Neural cell (in vitro differentiated cells): ENCODE data around the gene GMDS. TPM values are rescaled to one million over a fixed set of nuclear protein-coding genes. Genes with fewer than 3 reads are reported as not detected.

ENCODE experiments used
- H2AFZ ChIP-seq: fragments of 200-600, 300-800 bp; sonication (generic), shearing (Covaris generic); 2 replicates; pipeline ENCODE4 v1.6.0; 2014; ENCODE audit warnings: low read depth, mild to moderate bottlenecking, antibody characterized with exemption, low read length, moderate library complexity
- H3F3A ChIP-seq: fragments of 200-600 bp; shearing (Covaris generic); 2 replicates; pipeline ENCODE4 v1.6.1; 2016; ENCODE audit warnings: mild to moderate bottlenecking, moderate library complexity, mixed read lengths, antibody characterized with exemption, low read length; ENCODE audit not compliant: insufficient read depth, poor library complexity, severe bottlenecking
- H3K27ac ChIP-seq: fragments of 200-600, 300-800 bp; sonication (generic), shearing (Covaris generic); 2 replicates; pipeline ENCODE4 v1.5.1; 2014; ENCODE audit warnings: mild to moderate bottlenecking, low read length, moderate library complexity
- H3K27me3 ChIP-seq: fragments of 300-800, 200-600 bp; sonication (generic), shearing (Covaris generic); 2 replicates; pipeline ENCODE4 v1.6.0; 2014; ENCODE audit warnings: mild to moderate bottlenecking, low read depth, low read length, moderate library complexity; ENCODE audit not compliant: insufficient read depth
- H3K36me3 ChIP-seq: fragments of 300-800, 200-600 bp; sonication (generic), shearing (Covaris generic); 2 replicates; pipeline ENCODE4 v1.5.1; 2014; ENCODE audit warnings: mild to moderate bottlenecking, antibody characterized with exemption, low read length, moderate library complexity; ENCODE audit not compliant: insufficient read depth
- H3K4me2 ChIP-seq: fragments of 300-800, 200-600 bp; sonication (generic), shearing (Covaris generic); 2 replicates; pipeline ENCODE4 v1.6.0; 2014; ENCODE audit warnings: mild to moderate bottlenecking, low read length
- H3K4me3 ChIP-seq: fragments of 300-800, 200-600 bp; sonication (generic), shearing (Covaris generic); 2 replicates; pipeline ENCODE4 v1.5.1; 2014; ENCODE audit warnings: mild to moderate bottlenecking, low read length, moderate library complexity
- H3K79me2 ChIP-seq: fragments of 200-600 bp; shearing (Covaris generic); replicated peaks from 2 replicates; pipeline ENCODE4 v1.6.0; 2014; ENCODE audit warnings: mild to moderate bottlenecking, low read length, moderate library complexity; ENCODE audit not compliant: insufficient read depth
- H3K9ac ChIP-seq: fragments of 300-800, 200-600 bp; sonication (generic), shearing (Covaris generic); 2 replicates; pipeline ENCODE4 v1.6.1; 2016; ENCODE audit warnings: mild to moderate bottlenecking, low read length, mixed read lengths
- H3K9me2 ChIP-seq: fragments of 200-600 bp; shearing (Covaris generic); 2 replicates; pipeline ENCODE4 v1.6.1; 2016; ENCODE audit warnings: mild to moderate bottlenecking, low read length, mixed read lengths; ENCODE audit not compliant: insufficient read depth
- H3K9me3 ChIP-seq: fragments of 200-600, 300-800 bp; sonication (generic), shearing (Covaris generic); 2 replicates; pipeline ENCODE4 v1.6.1; 2016; ENCODE audit warnings: mild to moderate bottlenecking, mixed run types, low read length, moderate library complexity, mixed read lengths
- H4K20me1 ChIP-seq: fragments of 200-600 bp; shearing (Covaris generic); 2 replicates; pipeline ENCODE4 v1.6.1; 2016; ENCODE audit warnings: mild to moderate bottlenecking, mixed run types; ENCODE audit not compliant: insufficient read depth
- EP300 ChIP-seq: fragments of 450-650 bp; conservative IDR thresholded peaks from 2 replicates; pipeline ENCODE4 v1.6.1; 2014; ENCODE audit warnings: antibody characterized with exemption, mild to moderate bottlenecking, moderate library complexity; ENCODE audit not compliant: poor library complexity, severe bottlenecking
- EZH2 ChIP-seq: fragments of 200-600, 300-800 bp; shearing (Covaris generic), sonication (generic); IDR thresholded peaks from 2 replicates; pipeline ENCODE4 v1.6.1; 2014; ENCODE audit warnings: antibody characterized with exemption, low read length, borderline replicate concordance, mild to moderate bottlenecking; ENCODE audit not compliant: insufficient read depth, poor library complexity, severe bottlenecking
- MXI1 ChIP-seq: fragments of 450-650 bp; conservative IDR thresholded peaks from 2 replicates; pipeline ENCODE4 v1.6.1; 2014; ENCODE audit warnings: antibody characterized with exemption, mild to moderate bottlenecking; ENCODE audit not compliant: poor library complexity, severe bottlenecking
- POLR2AphosphoS5 ChIP-seq: IDR thresholded peaks from 2 replicates; pipeline ENCODE4 v1.6.1; 2012
- RAD21 ChIP-seq: fragments of 450-650 bp; conservative IDR thresholded peaks from 2 replicates; pipeline ENCODE4 v1.6.1; 2014; ENCODE audit warnings: antibody characterized with exemption, mild to moderate bottlenecking, moderate library complexity
- SMC3 ChIP-seq: fragments of 450-650 bp; conservative IDR thresholded peaks from 2 replicates; pipeline ENCODE4 v1.6.1; 2014; ENCODE audit warnings: antibody characterized with exemption, mild to moderate bottlenecking, moderate library complexity; ENCODE audit not compliant: poor library complexity
- TAF1 ChIP-seq: IDR thresholded peaks from 2 replicates; pipeline ENCODE4 v1.6.1; 2012; ENCODE audit warnings: low read depth
- polyA plus RNA-seq: library from polyadenylated mRNA; depleted of rRNA; stranded (reverse); fragments of >200 nt; gene quantifications from 2 replicates; pipeline ENCODE4 v1.2.3, GENCODE V29; 2014
- TF ChIP-seq, protein P1 (sequence below): IDR thresholded peaks from 2 replicates; pipeline ENCODE4 v1.6.1; 2012; ENCODE audit warnings: borderline replicate concordance
- TF ChIP-seq, protein P2 (sequence below): fragments of 450-650 bp; IDR thresholded peaks from 2 replicates; pipeline ENCODE4 v1.5.1; 2014; ENCODE audit warnings: antibody characterized with exemption, mild to moderate bottlenecking, moderate library complexity; ENCODE audit not compliant: poor library complexity, severe bottlenecking

The GMDS gene
- polyA plus RNA-seq, 1 donor from 2014 or later = 11.4 TPM

DNA sequence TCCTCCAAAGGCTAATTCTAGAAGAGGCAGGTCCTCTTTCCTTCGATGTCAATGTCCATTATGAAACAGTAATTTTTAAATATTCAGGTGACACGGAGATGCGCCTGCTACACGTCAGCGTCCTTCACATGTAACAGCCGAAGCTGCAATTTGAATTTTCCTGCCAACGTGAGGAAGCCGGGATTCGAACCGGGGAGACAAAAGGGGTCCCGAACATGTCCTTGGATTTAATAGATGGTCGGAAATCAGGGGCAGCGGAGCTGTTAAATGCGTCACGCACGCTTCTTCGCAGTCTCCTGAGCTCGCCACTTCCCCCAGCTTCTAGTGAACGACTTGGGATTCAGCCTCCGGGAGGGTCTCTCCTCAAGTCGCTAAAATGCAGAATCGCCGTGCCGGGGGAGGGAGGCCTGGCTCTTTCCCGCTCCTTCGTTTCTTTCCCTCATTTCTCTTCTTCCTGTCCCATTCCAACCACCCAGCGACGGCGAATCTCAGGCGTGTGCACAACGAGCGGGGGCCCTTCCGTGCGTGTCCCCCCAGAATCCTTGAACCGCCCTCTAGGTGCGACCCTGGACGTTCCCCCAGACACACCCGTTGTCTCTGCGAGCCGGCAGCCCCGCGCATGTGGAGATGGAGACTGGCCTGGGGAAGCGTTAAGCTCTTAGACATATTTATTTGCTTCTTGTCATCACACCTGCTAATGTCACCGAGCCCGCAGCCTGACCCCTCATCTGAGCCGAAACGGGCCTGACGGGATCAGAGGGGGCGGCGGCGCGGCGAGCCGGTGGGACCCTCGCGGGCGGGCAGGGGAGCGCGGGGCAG is 637.0 kb downstream of the GMDS start:
- no peaks in the 10 kb centered on the region for H3F3A ChIP-seq
- TF ChIP-seq MXI1 (no peak), EZH2 (peak; percentile 76), POLR2AphosphoS5 (peak; percentile 85)
- H3K79me2 ChIP-seq = no peaks in the 10 kb centered on the region
- no peaks in the 10 kb centered on the region for H3K9me2 ChIP-seq
- H3K4me3 ChIP-seq = no peak overlapping the region
- H3K36me3 ChIP-seq = no peaks in the 10 kb centered on the region
- H3K27me3 ChIP-seq = peaks cover 93% of the 10 kb centered on the region
- H3K4me2 ChIP-seq = no peak overlapping the region
- H4K20me1 ChIP-seq = no peaks in the 10 kb centered on the region
- H3K27ac ChIP-seq = no peak overlapping the region
- no peaks in the 10 kb centered on the region for H3K9me3 ChIP-seq
- H2AFZ ChIP-seq = no peak overlapping the region
- H3K9ac ChIP-seq = no peak overlapping the region

DNA sequence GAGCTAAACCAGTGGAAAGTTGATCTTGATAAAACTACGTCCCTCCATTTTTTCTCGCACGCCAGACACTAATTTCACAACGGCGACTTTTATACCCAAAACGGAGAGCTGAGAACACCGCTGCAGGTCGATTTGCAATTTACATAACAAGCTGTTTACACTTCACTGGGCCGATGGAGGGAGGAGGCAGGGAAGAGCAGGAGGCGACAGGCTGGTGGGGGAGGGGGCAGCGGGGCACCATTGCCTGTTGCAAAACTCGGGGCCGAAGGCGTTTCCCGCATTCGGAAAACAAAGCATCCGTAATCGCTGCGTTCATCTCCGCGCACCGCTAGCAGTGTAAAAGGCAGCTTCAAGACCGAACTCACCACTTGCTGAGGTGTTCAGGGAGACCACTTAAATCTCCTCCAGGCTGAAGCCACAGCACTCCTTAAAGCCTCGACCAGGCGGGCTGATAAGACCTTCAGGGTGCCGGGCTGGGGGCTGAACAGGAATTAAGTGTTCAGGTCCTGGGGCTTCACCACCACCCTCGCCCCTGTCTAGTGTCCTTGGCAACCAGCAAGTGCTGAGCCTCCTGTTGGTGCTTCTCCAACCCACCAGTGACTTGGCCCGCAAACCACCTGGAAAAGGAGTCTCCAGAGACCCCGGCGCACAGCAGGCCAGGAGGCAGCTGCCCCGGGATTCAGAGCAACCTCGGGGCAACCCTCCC is 637.7 kb downstream of the GMDS start:
- no peaks in the 10 kb centered on the region for H3K36me3 ChIP-seq
- H2AFZ ChIP-seq = no peak overlapping the region
- H3K9ac ChIP-seq = no peak overlapping the region
- no peak overlapping the region for H3K27ac ChIP-seq
- no peaks in the 10 kb centered on the region for H3K9me2 ChIP-seq
- no peaks in the 10 kb centered on the region for H3K9me3 ChIP-seq
- H4K20me1 ChIP-seq = no peaks in the 10 kb centered on the region
- no peaks in the 10 kb centered on the region for H3K79me2 ChIP-seq
- H3K4me3 ChIP-seq = no peak overlapping the region
- H3F3A ChIP-seq = no peaks in the 10 kb centered on the region
- TF ChIP-seq POLR2AphosphoS5 = peak; percentile 69
- peak; percentile 79 for TF ChIP-seq EZH2
- TF ChIP-seq RAD21 = no peak
- no peak for TF ChIP-seq MXI1
- TF ChIP-seq, protein P1, sequence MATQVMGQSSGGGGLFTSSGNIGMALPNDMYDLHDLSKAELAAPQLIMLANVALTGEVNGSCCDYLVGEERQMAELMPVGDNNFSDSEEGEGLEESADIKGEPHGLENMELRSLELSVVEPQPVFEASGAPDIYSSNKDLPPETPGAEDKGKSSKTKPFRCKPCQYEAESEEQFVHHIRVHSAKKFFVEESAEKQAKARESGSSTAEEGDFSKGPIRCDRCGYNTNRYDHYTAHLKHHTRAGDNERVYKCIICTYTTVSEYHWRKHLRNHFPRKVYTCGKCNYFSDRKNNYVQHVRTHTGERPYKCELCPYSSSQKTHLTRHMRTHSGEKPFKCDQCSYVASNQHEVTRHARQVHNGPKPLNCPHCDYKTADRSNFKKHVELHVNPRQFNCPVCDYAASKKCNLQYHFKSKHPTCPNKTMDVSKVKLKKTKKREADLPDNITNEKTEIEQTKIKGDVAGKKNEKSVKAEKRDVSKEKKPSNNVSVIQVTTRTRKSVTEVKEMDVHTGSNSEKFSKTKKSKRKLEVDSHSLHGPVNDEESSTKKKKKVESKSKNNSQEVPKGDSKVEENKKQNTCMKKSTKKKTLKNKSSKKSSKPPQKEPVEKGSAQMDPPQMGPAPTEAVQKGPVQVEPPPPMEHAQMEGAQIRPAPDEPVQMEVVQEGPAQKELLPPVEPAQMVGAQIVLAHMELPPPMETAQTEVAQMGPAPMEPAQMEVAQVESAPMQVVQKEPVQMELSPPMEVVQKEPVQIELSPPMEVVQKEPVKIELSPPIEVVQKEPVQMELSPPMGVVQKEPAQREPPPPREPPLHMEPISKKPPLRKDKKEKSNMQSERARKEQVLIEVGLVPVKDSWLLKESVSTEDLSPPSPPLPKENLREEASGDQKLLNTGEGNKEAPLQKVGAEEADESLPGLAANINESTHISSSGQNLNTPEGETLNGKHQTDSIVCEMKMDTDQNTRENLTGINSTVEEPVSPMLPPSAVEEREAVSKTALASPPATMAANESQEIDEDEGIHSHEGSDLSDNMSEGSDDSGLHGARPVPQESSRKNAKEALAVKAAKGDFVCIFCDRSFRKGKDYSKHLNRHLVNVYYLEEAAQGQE = no peak
- no peak overlapping the region for H3K4me2 ChIP-seq
- H3K27me3 ChIP-seq = peaks cover 93% of the 10 kb centered on the region

DNA sequence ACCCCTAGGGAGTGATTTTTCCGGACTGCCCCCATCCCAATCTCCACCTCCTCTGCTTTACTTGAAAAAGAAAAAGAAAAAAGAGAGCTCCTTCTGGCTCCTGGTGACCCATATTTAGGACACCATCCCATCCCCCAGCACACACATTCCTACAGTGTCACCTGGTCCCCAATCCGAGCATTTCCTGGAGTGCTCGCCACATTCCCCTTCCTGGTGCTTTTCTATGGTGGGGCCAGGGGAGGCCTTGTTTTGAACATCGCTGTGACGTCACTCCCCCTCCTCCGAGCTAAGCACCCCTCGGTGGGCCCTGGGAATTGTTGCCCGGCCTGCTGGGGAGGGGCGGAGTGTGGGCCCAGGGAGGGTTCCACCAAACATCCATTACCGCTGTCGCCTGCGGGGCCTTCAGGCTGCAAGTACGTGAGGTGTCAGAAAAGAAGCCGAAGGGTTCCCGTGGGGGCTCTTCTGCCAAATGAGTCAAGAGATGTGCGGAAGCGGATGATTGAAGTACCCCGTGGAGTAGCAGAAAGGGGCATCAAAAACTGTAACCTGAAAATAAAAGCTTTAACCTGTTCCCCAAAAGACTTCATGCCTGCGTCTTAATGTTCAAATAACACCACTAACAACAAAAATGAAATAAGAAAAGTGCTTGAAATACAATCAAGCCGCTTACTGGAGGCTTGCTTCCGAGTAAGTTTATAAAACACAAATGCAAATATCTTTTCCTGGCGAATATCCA is 638.5 kb downstream of the GMDS start:
- H3K27ac ChIP-seq = no peak overlapping the region

More for the DNA sequence above, 638.5 kb downstream of the GMDS start:
- Histone ChIP-seq H3K4me3 (no peak overlapping the region), H3K27me3 (peaks cover 92% of the 10 kb centered on the region), H3K9me2 (no peaks in the 10 kb centered on the region), H3F3A (no peaks in the 10 kb centered on the region), H3K4me2 (no peak overlapping the region), H4K20me1 (no peaks in the 10 kb centered on the region), H2AFZ (no peak overlapping the region), H3K9me3 (no peaks in the 10 kb centered on the region), H3K79me2 (no peaks in the 10 kb centered on the region), H3K36me3 (no peaks in the 10 kb centered on the region), H3K9ac (no peak overlapping the region)
- TF ChIP-seq RAD21 = no peak
- no peak for TF ChIP-seq SMC3
- TF ChIP-seq TAF1 = no peak
- TF ChIP-seq, protein P1 = no peak
- no peak for TF ChIP-seq EP300
- no peak for TF ChIP-seq MXI1
- no peak for TF ChIP-seq POLR2AphosphoS5
- TF ChIP-seq EZH2 = no peak
- TF ChIP-seq, protein P2, sequence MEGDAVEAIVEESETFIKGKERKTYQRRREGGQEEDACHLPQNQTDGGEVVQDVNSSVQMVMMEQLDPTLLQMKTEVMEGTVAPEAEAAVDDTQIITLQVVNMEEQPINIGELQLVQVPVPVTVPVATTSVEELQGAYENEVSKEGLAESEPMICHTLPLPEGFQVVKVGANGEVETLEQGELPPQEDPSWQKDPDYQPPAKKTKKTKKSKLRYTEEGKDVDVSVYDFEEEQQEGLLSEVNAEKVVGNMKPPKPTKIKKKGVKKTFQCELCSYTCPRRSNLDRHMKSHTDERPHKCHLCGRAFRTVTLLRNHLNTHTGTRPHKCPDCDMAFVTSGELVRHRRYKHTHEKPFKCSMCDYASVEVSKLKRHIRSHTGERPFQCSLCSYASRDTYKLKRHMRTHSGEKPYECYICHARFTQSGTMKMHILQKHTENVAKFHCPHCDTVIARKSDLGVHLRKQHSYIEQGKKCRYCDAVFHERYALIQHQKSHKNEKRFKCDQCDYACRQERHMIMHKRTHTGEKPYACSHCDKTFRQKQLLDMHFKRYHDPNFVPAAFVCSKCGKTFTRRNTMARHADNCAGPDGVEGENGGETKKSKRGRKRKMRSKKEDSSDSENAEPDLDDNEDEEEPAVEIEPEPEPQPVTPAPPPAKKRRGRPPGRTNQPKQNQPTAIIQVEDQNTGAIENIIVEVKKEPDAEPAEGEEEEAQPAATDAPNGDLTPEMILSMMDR = no peak
